Umbilical cord (tissue), 2 donors: Measurements from ENCODE around the gene SIGLEC9. TPM values are rescaled to one million over a fixed set of nuclear protein-coding genes. Genes with fewer than 3 reads are reported as not detected.

ENCODE experiments used
- DNase-seq: peaks from one replicate; pipeline ENCODE4 v3.0.0-alpha.2; 2015; ENCODE audit warnings: low spot score
- total RNA-seq: library from RNA; depleted of rRNA; stranded (reverse); fragments of >200 nt; gene quantifications from one replicate; pipeline ENCODE4 v1.2.3, GENCODE V29; 2014; ENCODE audit warnings: low replicate concordance; ENCODE audit not compliant: insufficient read depth

Gene SIGLEC9
- total RNA-seq, 1 donor from 2014 or later: 2.2 TPM

GRCh38 chr19:51097166-51097738, 27.5 kb upstream of the SIGLEC9 start:
- no peak for DNase-seq

- DNase-seq: no peak
These were observed 26.9 kb upstream of the SIGLEC9 start for GRCh38 chr19:51097796-51098195.

- peak; percentile 32 for DNase-seq
These were observed 26.2 kb upstream of the SIGLEC9 start for GRCh38 chr19:51098365-51099046.

GRCh38 chr19:51099047-51099382, 25.7 kb upstream of the SIGLEC9 start:
- no peak for DNase-seq

GRCh38 chr19:51100601-51101000, 24.1 kb upstream of the SIGLEC9 start:
- no peak for DNase-seq

GRCh38 chr19:51101171-51101865, 23.4 kb upstream of the SIGLEC9 start:
- DNase-seq: no peak

- DNase-seq: no peak
These were observed 21.7 kb upstream of the SIGLEC9 start for GRCh38 chr19:51102991-51103390.

GRCh38 chr19:51103926-51104341, 20.8 kb upstream of the SIGLEC9 start:
- DNase-seq: no peak

- DNase-seq: no peak
These were observed 17.2 kb upstream of the SIGLEC9 start for GRCh38 chr19:51107406-51108065.

GRCh38 chr19:51108066-51108804, 16.5 kb upstream of the SIGLEC9 start, which contains the start of gene CTU1:
TSS of gene CTU1 (minus strand) at chr19:51108409. CDS start at chr19:51104569, 3,840 bp downstream.
- DNase-seq: peak; percentile 100

GRCh38 chr19:51108805-51109146, 15.9 kb upstream of the SIGLEC9 start:
- no peak for DNase-seq

GRCh38 chr19:51110666-51110971, 14.1 kb upstream of the SIGLEC9 start:
- DNase-seq: no peak

- no peak for DNase-seq
These were observed 13.1 kb upstream of the SIGLEC9 start for GRCh38 chr19:51111606-51112005.

GRCh38 chr19:51114087-51114729, 10.5 kb upstream of the SIGLEC9 start:
- no peak for DNase-seq

- no peak for DNase-seq
These were observed 7.9 kb upstream of the SIGLEC9 start for GRCh38 chr19:51116736-51117286.

GRCh38 chr19:51119101-51119500, 5.6 kb upstream of the SIGLEC9 start:
- DNase-seq: no peak

- DNase-seq: no peak
These were observed 5.1 kb upstream of the SIGLEC9 start for GRCh38 chr19:51119611-51120010.

GRCh38 chr19:51120160-51120559, 4.5 kb upstream of the SIGLEC9 start:
- no peak for DNase-seq

- DNase-seq: no peak
These were observed 3.4 kb upstream of the SIGLEC9 start for GRCh38 chr19:51121257-51121656.

GRCh38 chr19:51122112-51122981, 2.4 kb upstream of the SIGLEC9 start:
- DNase-seq: no peak
